MM.1S (cell line): Measurements from ENCODE around the gene TOB1.

Source experiments
- DNase-seq: peaks from one replicate; pipeline ENCODE4 v3.0.0-alpha.2; 2015
- H2AFZ ChIP-seq: fragments of 300-600 bp; sonication (generic); 2 replicates; pipeline ENCODE4 v1.6.0; 2016; ENCODE audit warnings: antibody characterized with exemption, low read length
- H3F3A ChIP-seq: fragments of 300-600 bp; sonication (generic); 2 replicates; pipeline ENCODE4 v1.6.1; 2016; ENCODE audit warnings: mild to moderate bottlenecking, antibody characterized with exemption, low read length, moderate library complexity, mixed read lengths; ENCODE audit not compliant: insufficient read depth
- H3K27ac ChIP-seq: fragments of 300-600 bp; sonication (generic); 2 replicates; pipeline ENCODE4 v1.5.1; 2016; ENCODE audit warnings: mild to moderate bottlenecking, low read length
- H3K27me3 ChIP-seq: fragments of 300-600 bp; sonication (generic); replicated peaks from 2 replicates; pipeline ENCODE4 v1.6.0; 2016; ENCODE audit warnings: low read length; ENCODE audit not compliant: insufficient read depth
- H3K36me3 ChIP-seq: fragments of 300-600 bp; sonication (generic); replicated peaks from 2 replicates; pipeline ENCODE4 v1.6.1; 2016; ENCODE audit warnings: mild to moderate bottlenecking, low read length, mixed read lengths; ENCODE audit not compliant: insufficient read depth
- H3K4me1 ChIP-seq: fragments of 300-600 bp; sonication (generic); 2 replicates; pipeline ENCODE4 v1.6.1; 2016; ENCODE audit warnings: low read length, mixed read lengths
- H3K4me2 ChIP-seq: fragments of 300-600 bp; sonication (generic); 2 replicates; pipeline ENCODE4 v1.6.0; 2016; ENCODE audit warnings: low read depth, low read length
- H3K4me3 ChIP-seq: fragments of 300-600 bp; sonication (generic); 2 replicates; pipeline ENCODE4 v1.5.1; 2016; ENCODE audit warnings: low read length, mixed read lengths
- H3K79me2 ChIP-seq: fragments of 300-600 bp; sonication (generic); 2 replicates; pipeline ENCODE4 v1.6.1; 2016; ENCODE audit warnings: mixed run types, low read length, mixed read lengths
- H3K9ac ChIP-seq: fragments of 300-600 bp; sonication (generic); 2 replicates; pipeline ENCODE4 v1.6.1; 2016; ENCODE audit warnings: low read length, mixed read lengths
- H3K9me2 ChIP-seq: fragments of 300-600 bp; sonication (generic); replicated peaks from 2 replicates; pipeline ENCODE4 v1.6.1; 2016; ENCODE audit warnings: mild to moderate bottlenecking, low read length, mixed read lengths; ENCODE audit not compliant: insufficient read depth
- H3K9me3 ChIP-seq: fragments of 300-600 bp; sonication (generic); replicated peaks from 2 replicates; pipeline ENCODE4 v1.6.1; 2016; ENCODE audit warnings: mild to moderate bottlenecking, low read length, mixed read lengths; ENCODE audit not compliant: insufficient read depth
- H4K20me1 ChIP-seq: fragments of 300-600 bp; sonication (generic); 2 replicates; pipeline ENCODE4 v1.6.1; 2016; ENCODE audit warnings: mild to moderate bottlenecking, low read length, moderate library complexity, mixed read lengths; ENCODE audit not compliant: insufficient read depth
- CTCF ChIP-seq: fragments of 300-600 bp; sonication (generic); IDR thresholded peaks from 2 replicates; pipeline ENCODE4 v1.5.1; 2016; ENCODE audit warnings: antibody characterized with exemption, low read length, mixed read lengths
- EZH2 ChIP-seq: fragments of 300-600 bp; sonication (generic); optimal IDR thresholded peaks from 2 replicates; pipeline ENCODE3; 2017; ENCODE audit warnings: low read depth, mild to moderate bottlenecking, antibody characterized with exemption, low read length, mixed read lengths
- EZH2phosphoT487 ChIP-seq: fragments of 300-600 bp; sonication (generic); IDR thresholded peaks from 2 replicates; pipeline ENCODE4 v1.6.1; 2018; ENCODE audit warnings: antibody characterized with exemption, low read length

TOB1 gene

DNA sequence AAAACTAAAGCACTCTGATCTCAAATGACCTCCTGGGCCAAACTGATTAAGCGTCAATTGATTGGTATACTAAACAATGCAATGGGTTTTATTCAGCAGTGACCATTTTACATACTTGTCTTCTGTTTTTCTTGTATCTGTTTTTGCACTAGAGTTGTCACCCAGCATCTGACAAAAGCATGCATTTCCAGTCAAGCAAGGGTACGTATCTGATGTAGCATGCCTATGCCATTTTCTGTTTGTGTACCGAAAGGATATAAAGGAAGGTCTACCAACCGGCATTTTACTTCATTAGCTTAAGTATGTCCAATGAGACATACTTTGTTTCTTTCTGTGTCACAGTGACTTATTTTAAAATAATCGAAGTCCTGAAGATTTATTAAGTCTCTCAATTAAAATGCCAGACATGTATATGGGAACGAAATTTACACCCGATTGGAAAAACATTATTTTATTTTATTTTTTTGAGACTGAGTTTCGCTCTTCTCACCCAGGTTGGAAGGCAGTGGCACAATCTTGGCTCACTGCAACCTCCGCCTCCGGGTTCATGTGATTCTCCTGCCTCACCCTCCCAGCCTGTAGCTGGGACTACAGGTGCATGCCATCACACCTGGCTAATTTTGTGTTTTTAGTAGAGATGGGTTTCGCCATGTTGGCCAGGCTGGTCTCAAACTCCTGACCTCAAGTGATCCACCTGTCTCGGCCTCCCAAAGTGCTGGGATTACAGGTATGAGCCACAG, 7.5 kb downstream of the TOB1 start:
- no peaks in the 10 kb centered on the region for H3K9me2 ChIP-seq
- peaks cover 21% of the 10 kb centered on the region for H3K79me2 ChIP-seq
- no peak overlapping the region for H3K9ac ChIP-seq
- peaks cover 8% of the 10 kb centered on the region; the same call in 1 of the 2 replicates for H3K4me1 ChIP-seq
- DNase-seq = no peak
- H3K4me3 ChIP-seq = no peak overlapping the region
- H2AFZ ChIP-seq = no peak overlapping the region
- no peaks in the 10 kb centered on the region for H3F3A ChIP-seq
- TF ChIP-seq CTCF (no peak), EZH2phosphoT487 (no peak), EZH2 (no peak)
- H3K9me3 ChIP-seq = no peaks in the 10 kb centered on the region
- no peaks in the 10 kb centered on the region for H3K27me3 ChIP-seq
- H3K4me2 ChIP-seq = no peak overlapping the region
- H4K20me1 ChIP-seq = no peaks in the 10 kb centered on the region
- H3K36me3 ChIP-seq = peaks cover 4% of the 10 kb centered on the region; the same call in 1 of the 2 replicates
- no peak overlapping the region for H3K27ac ChIP-seq

GRCh38 chr17:50856431-50856830, 9.7 kb downstream of the TOB1 start:
- H3K4me2 ChIP-seq = no peak overlapping the region

DNA sequence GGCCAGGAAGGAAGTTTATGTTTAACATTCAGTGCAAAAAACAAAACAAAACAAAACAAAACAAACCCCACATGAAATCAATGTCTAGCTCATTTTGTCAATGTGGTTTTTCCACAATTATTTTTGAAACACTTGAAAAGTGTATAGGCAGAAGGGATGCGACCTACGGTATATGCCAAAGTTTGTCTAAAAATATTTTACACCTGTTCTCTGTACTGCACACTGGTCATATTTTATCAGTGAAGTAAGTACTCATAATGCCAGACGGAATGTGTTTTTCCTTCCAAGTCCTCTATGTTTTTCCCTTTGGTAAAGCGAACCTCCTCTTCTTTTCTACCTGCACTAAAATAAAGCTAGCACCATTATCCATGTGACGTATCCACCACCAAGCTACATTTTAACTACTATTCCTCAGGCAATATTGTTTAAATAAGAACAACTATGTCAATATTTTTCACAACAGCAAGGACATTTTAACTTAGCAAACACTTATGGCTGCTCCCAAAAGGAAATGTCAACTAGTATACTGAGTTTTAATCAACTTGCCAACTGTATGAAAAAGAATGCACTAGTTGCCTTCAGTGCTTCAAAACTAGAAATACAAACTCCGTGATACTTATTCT, 10.3 kb downstream of the TOB1 start:
- Histone ChIP-seq H3K9me3 (no peaks in the 10 kb centered on the region), H3K9ac (no peak overlapping the region), H3K4me2 (no peak overlapping the region), H3K27me3 (no peaks in the 10 kb centered on the region), H3K4me1 (peaks cover 19% of the 10 kb centered on the region), H4K20me1 (no peaks in the 10 kb centered on the region), H3K27ac (no peak overlapping the region), H3F3A (no peaks in the 10 kb centered on the region), H3K9me2 (no peaks in the 10 kb centered on the region), H3K36me3 (no peaks in the 10 kb centered on the region), H3K4me3 (no peak overlapping the region), H3K79me2 (no peaks in the 10 kb centered on the region), H2AFZ (no peak overlapping the region)
- TF ChIP-seq EZH2 (no peak), CTCF (no peak), EZH2phosphoT487 (no peak)
- no peak for DNase-seq

More at GRCh38 chr17:50856431-50856830, 9.7 kb downstream of the TOB1 start:
- H3K9me2 ChIP-seq = no peaks in the 10 kb centered on the region
- no peaks in the 10 kb centered on the region for H3K9me3 ChIP-seq
- TF ChIP-seq EZH2phosphoT487 = no peak
- no peak for DNase-seq
- no peaks in the 10 kb centered on the region for H3K27me3 ChIP-seq
- H3F3A ChIP-seq = no peaks in the 10 kb centered on the region
- H3K4me3 ChIP-seq = no peak overlapping the region
- H4K20me1 ChIP-seq = no peaks in the 10 kb centered on the region
- H3K27ac ChIP-seq = no peak overlapping the region
- H2AFZ ChIP-seq = no peak overlapping the region
- 0 out of 2 replicates have a peak, but pooled peaks cover under 1% of the 10 kb centered on the region for H3K79me2 ChIP-seq
- peaks cover 18% of the 10 kb centered on the region for H3K4me1 ChIP-seq
- no peaks in the 10 kb centered on the region for H3K36me3 ChIP-seq
- H3K9ac ChIP-seq = no peak overlapping the region

DNA sequence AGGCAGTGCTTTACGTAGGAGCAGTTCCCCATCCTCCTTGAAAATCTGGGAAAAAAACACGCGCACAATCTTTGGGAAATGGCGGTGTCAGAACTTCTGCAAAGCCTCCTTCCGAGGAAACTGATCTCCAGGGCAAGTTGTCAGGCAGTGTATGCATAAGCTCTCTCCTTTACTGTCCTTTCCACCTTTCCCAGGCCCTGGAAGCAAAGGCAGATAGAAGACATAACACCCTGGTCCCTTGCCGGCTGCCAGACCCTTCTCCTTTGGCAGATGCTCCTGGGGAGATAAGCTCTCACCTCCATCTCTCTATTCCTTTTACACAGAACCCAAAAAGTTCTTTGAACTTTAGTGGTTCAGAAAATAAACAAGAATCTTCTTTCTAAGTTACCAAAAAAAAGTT, 12.4 kb downstream of the TOB1 start:
- H3F3A ChIP-seq = no peaks in the 10 kb centered on the region
- TF ChIP-seq EZH2phosphoT487 = no peak
- TF ChIP-seq EZH2 = no peak
- TF ChIP-seq CTCF = no peak
- no peak overlapping the region for H3K4me3 ChIP-seq
- H3K4me2 ChIP-seq = no peak overlapping the region
- DNase-seq = no peak
- H3K9me2 ChIP-seq = no peaks in the 10 kb centered on the region
- no peak overlapping the region for H3K9ac ChIP-seq
- no peaks in the 10 kb centered on the region for H3K79me2 ChIP-seq
- no peaks in the 10 kb centered on the region for H3K9me3 ChIP-seq
- H3K4me1 ChIP-seq = peaks cover 19% of the 10 kb centered on the region
- no peak overlapping the region for H2AFZ ChIP-seq
- H4K20me1 ChIP-seq = no peaks in the 10 kb centered on the region
- no peak overlapping the region for H3K27ac ChIP-seq
- H3K36me3 ChIP-seq = no peaks in the 10 kb centered on the region
- H3K27me3 ChIP-seq = no peaks in the 10 kb centered on the region
